Measurements from ENCODE around the gene TNC.
"Not testable (repeated sequence)": the region's sequence is repeated elsewhere in the genome, so short reads cannot be mapped to it uniquely, and the experiment has no call there.

The TNC gene

DNA sequence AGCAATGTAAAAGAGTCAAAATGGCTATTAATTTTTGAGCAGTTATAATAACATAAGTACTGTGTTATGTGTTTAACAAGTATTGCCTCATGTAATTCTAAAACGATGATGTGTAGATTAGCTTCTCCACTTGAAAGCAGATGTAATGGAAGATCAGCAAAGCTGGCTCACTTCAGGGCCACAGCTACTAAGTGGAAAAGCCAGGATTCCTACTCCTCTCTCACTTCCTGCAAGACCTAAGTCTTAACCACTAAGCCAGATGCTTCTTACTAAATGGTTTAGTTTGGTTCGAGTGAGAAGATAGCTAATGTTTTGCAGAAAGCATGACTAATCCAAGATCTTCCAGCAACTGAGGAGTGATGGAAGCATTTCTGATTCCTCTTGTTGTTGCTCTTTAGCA, 15.7 kb upstream of the TNC start:
- no peak for DNase-seq

GRCh38 chr9:115132648-115133047, 14.7 kb upstream of the TNC start:
- DNase-seq = no peak

DNA sequence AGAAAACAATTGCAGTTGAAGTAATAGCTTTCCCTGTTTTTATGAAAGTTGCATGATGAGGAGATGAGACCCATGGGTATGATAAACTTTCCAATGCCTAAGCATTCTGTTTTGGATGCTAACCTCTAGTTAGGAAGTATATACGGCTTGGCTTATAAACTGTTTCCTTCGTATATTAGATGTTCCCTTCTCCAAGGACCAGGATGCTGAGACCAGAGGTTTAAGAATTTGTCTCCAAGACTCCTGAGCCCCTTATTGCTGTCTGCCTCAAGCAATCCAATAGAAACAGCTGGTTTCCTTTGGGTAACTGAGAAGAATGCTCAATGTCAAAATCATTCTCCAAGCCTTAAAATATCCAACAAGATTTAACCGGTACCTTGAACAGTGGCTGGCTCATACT, 12.2 kb upstream of the TNC start:
- no peak for DNase-seq

DNA sequence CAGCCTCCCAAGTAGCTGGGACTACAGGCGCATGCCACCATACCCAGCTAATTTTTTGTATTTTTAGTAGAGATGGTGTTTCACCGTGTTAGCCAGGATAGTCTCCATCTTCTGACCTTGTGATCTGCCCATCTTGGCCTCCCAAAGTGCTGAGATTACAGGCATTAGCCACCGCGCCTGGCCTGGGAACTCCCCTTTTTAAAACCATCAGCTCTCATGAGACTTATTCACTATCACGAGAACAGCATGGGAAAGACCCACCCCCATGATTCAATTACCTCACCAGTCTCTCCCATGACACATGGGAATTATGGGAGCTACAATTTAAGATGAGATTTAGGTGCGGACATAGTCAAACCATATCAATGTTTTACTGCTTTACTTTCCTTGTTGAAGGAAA, 10.8 kb upstream of the TNC start:
- not testable (repeated sequence) for DNase-seq

DNA sequence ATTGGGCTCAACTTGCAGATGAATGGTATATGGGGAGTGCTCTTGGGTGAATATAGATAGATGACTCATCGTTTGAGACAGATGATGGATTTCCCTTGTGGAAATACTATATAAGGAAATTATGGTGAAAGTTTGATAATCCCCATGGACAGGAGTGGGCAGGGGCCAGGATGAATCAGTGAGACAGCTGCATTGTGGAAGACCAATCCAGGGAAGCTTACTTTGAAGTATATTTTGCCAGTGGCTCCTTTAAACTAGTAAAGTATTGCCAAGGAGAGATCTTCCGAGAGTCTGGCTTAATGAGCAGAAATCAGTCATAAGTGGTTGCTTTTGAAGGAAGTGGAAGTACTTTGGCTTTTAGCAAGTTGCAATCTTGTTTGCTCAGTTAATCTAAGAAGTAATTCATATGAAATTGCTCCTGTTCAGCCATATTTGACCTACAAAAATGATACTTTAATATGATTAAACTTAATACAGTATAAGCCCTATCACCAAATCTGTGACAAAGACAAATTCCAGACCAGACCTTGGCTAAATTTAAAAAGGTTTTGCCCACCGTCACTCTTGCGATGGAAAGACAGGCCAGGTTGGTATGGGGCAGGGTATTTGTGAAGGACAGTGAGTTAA, 9.3 kb upstream of the TNC start:
- peak; percentile 17 for DNase-seq

DNA sequence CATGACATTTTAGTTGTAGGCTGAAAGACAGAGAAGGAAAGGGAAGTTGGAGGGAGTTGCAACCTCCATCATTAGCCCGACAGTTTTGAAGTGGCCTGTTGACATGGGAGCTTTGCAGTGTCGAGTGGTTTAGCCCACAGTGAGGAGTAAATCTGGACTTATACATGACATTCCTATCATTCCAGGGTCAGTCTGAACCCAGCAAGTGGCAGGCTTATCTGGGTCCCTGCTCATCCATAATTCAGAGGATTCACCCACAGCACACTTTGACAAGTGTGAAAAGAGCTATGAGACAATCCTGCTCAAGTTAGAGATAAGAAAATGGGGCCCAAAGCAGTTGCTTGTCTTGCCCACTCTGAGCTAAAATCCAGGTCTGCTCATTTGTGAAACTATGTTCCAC, 8.4 kb upstream of the TNC start:
- DNase-seq = no peak

DNA sequence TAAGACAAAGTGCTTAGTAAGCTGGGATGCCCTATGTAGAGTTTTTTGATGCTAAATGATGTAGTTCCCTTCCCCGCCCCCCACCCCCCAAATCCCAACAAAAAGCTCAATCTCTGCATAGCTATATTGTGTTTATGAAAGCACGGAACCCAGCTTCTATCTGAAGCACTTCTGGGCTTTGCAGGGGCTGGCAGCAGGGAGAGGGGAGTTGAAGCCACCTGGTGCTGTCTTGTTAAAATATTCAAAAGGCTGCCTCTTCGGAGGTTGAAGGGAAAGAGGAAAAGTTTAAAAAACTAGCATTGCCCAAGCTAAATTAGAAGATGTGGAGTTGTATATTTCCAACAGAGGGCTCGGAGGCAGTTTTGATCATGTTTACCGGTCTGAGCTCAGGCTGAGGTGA, 5.0 kb upstream of the TNC start:
- DNase-seq = no peak

- no peak for DNase-seq
Measured at GRCh38 chr9:115121181-115121580, 3.2 kb upstream of the TNC start.

- DNase-seq = peak; percentile 57
Measured at GRCh38 chr9:115118879-115119218, 892 bp upstream of the TNC start.

DNA sequence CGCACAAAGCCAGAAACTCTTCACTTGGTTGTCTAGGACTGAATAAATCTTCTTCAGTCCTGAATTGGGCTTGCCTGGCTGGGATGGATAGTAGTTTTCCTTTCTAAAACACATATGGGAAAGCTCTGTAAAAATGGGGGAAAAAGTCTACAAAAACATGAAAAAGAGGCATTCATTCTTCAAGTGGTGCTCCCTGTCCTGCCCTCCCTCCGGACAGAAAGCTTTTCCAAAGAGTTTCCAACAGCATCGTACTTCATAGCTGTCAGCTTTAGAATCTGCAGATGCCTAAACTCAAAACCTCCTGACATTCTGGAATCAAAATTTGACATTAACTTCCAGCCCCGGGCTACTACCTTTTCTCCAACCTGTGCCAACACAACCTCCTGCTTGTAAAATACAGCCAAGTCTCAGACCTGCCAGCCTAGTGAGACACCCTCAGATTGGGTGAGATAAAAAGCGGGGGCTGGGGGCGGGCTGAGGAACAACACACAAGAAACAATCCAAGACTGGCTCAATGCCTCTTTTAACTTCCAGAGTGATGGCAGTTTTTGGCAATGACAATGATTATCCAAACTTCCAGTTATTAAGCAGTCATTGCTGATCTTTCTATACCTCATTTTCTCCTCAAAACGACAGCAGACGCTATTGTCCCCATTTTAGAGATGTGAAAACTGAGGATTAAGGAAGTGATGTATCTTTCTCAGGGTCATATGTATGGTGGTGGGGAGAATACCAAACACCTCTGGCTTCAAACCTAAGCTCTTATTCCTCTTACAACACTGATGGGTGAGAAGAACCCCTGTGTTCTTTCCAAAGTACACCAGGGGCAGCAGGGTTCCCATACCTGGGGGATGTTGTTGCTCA, 1.3 kb downstream of the TNC start:
- no peak for DNase-seq

GRCh38 chr9:115115924-115116323, 2.0 kb downstream of the TNC start:
- peak; percentile 17 for DNase-seq

- DNase-seq = no peak
Measured at GRCh38 chr9:115115117-115115880, 2.7 kb downstream of the TNC start.

GRCh38 chr9:115114546-115114945, 3.4 kb downstream of the TNC start:
- no peak for DNase-seq

DNA sequence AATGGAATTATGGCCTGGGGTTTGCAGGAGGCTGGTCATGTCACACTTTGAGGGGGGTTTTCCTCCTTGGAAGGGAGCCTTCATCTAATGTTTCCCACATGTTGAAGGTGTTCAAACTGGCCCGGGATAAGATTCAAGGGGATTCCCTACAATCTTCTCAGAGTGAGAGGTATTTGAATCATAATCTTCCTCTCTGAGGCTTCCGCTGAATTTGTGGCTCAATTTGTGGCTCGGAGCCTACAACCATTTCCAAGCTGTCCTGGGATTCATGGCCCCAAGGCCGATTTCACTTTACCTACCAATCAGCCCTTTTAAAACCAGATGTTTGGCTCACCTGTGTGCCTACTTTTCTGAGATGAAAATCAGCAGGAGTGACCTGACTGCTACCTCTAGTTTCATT, 3.9 kb downstream of the TNC start:
- DNase-seq = no peak

DNA sequence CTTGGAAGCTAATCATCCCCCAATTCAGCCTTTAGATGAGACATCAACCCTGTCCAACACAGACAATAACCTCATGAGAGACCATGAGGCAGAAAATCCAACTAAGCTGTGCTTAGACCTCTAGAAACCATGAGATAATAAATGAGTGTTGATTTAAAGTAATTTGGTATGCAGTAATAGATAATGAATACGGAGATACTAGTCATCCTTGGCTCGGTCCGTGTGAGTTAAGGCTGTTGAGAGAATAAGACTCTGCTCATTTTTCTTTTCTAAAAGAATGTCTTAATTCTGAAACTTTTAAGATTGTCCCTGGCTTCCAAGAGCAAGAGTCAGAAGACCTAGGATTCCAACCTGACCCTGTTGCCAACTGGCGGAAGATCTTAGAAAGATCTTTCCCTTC, 6.1 kb downstream of the TNC start:
- no peak for DNase-seq

DNA sequence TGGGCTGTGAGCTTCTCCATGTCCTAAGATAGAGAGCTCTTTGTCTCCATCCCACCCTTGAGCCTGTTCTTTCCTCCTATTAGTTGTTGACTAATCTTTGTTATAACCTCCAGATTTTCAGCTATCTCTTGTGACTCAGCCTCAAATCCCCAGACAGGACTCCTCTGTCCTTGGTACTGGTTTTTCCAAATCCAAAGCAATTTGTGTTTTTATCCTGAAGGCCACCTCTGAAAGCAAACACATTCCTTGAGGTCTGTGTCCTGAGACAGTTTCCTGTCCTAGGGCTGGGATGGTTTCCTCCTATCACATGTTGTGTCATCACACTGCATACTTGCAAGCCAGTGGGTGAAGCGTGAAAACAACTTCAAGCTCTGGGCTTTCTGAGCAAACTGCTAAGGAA, 8.5 kb downstream of the TNC start:
- DNase-seq = no peak

- no peak for DNase-seq
Measured at GRCh38 chr9:115107701-115108100, 10.3 kb downstream of the TNC start.

- peak; percentile 89 for DNase-seq
Measured at GRCh38 chr9:115106642-115107041, 11.3 kb downstream of the TNC start.

DNA sequence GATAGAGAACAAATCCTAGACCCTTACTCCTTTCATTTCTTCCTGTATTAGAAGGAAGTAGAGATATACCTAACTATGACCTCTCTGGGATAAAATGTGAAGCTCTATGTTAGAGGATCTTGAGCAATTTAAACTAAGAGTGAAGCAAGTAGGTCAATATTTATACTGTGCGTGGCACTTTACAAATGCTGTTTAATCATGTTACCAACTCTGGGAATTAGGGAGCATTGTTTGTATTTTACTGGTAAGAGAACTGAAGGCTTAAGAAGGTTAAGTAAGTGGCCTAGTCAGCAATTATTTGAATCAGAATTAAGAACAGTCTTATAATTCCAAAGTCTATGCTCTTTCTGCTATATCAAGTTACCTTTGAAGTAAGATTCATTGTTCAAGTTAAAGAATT, 12.0 kb downstream of the TNC start:
- DNase-seq = peak; percentile 45

- no peak for DNase-seq
Measured at GRCh38 chr9:115104908-115105307, 13.0 kb downstream of the TNC start.

GRCh38 chr9:115103746-115104477, 14.0 kb downstream of the TNC start:
- no peak for DNase-seq

GRCh38 chr9:115099901-115100300, 18.1 kb downstream of the TNC start:
- no peak for DNase-seq

DNA sequence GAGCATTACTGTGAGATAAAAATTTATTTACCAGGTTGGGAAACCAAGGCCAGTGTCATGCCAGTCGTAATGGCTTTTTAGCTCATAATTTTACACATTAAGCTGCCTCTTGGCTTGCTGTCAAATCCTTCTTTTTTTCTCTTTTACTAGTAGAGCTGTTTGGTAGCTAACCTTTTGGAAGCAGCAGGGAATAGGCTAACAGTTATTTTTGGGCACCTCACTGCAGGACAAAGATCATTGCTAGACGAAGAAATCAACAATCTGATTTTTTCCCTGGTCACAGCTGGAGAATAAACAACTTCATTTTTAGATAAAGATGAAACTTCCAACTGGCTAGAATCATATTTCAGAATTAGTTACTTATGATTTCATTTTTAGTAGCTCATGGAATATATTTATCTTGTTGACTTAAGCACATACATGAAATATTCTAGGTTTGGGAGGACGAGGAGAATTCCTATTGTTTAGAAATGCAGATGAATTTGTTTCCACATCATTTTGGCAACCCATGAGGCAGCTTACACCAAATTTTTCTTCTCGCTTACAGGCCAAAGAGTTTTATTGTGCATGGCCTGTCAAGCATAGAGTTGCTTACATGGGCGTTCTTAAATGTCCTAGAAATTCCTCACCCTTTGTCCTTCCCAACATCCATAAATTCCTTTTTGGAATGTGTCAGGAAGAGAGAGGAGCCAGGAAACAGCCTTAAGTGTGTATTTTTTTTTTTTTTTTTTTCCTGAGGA, 19.6 kb downstream of the TNC start:
- no peak for DNase-seq
